RWPE2 (cell line): ENCODE measurements around the gene FRAS1.

Experiments used
- ATAC-seq: fragments of 200-7000 bp; cut with Tn5 transposase; 3 replicates; pipeline ENCODE4 v1.9.1; 2021; ENCODE audit warnings: low read depth
- DNase-seq: peaks from one replicate; pipeline ENCODE4 v3.0.0-alpha.2; 2020; ENCODE audit warnings: low spot score
- H3K27ac ChIP-seq: fragments of 450-650 bp; 2 replicates; pipeline ENCODE4 v1.5.1; 2017; ENCODE audit warnings: mild to moderate bottlenecking; ENCODE audit not compliant: poor library complexity, severe bottlenecking
- H3K27me3 ChIP-seq: fragments of 250-450 bp; sonication (Bioruptor Pico); 2 replicates; pipeline ENCODE4 v1.5.1; 2021; ENCODE audit warnings: mild to moderate bottlenecking, moderate library complexity; ENCODE audit not compliant: insufficient read depth, poor library complexity, severe bottlenecking
- H3K36me3 ChIP-seq: fragments of 250-450 bp; sonication (Bioruptor Pico); 2 replicates; pipeline ENCODE4 v1.5.1; 2020; ENCODE audit warnings: low read depth, mild to moderate bottlenecking, moderate library complexity
- H3K4me1 ChIP-seq: fragments of 250-450 bp; sonication (Bioruptor Pico); 2 replicates; pipeline ENCODE4 v1.5.1; 2021; ENCODE audit warnings: mild to moderate bottlenecking, moderate library complexity; ENCODE audit not compliant: insufficient read depth, poor library complexity, severe bottlenecking
- H3K4me3 ChIP-seq: fragments of 250-450 bp; sonication (Bioruptor Pico); 2 replicates; pipeline ENCODE4 v1.5.1; 2021; ENCODE audit warnings: mild to moderate bottlenecking, moderate library complexity; ENCODE audit not compliant: severe bottlenecking
- H3K9me3 ChIP-seq: fragments of 250-450 bp; sonication (Bioruptor Pico); 2 replicates; pipeline ENCODE4 v1.5.1; 2021; ENCODE audit warnings: mild to moderate bottlenecking, moderate library complexity; ENCODE audit not compliant: severe bottlenecking
- CTCF ChIP-seq: fragments of 450-650 bp; IDR thresholded peaks from one replicate; pipeline ENCODE4 v1.5.1; 2017; ENCODE audit warnings: mild to moderate bottlenecking, moderate library complexity; ENCODE audit not compliant: poor library complexity, severe bottlenecking

FRAS1 gene

GRCh38 chr4:78214078-78214477 lies 157.0 kb downstream of the FRAS1 start:
- H3K27me3 ChIP-seq, result no peaks in the 10 kb centered on the region
- DNase-seq (no peak), ATAC-seq (no peak)
- H3K36me3 ChIP-seq, result no peaks in the 10 kb centered on the region
- TF ChIP-seq CTCF, result no peak
- H3K4me1 ChIP-seq, result no peaks in the 10 kb centered on the region
- no peak overlapping the region for H3K27ac ChIP-seq
- H3K9me3 ChIP-seq, result no peaks in the 10 kb centered on the region
- H3K4me3 ChIP-seq, result no peak overlapping the region

GRCh38 chr4:78217557-78217956 lies 160.4 kb downstream of the FRAS1 start:
- no peaks in the 10 kb centered on the region for H3K9me3 ChIP-seq
- ATAC-seq (no peak), DNase-seq (no peak)
- no peaks in the 10 kb centered on the region for H3K36me3 ChIP-seq
- no peak overlapping the region for H3K27ac ChIP-seq
- TF ChIP-seq CTCF, result no peak
- no peaks in the 10 kb centered on the region for H3K27me3 ChIP-seq
- no peaks in the 10 kb centered on the region for H3K4me1 ChIP-seq
- no peak overlapping the region for H3K4me3 ChIP-seq

GRCh38 chr4:78218260-78218659 lies 161.1 kb downstream of the FRAS1 start:
- Histone ChIP-seq H3K4me3 (no peak overlapping the region), H3K9me3 (no peaks in the 10 kb centered on the region)
- no peak for DNase-seq

GRCh38 chr4:78219825-78220224 lies 162.7 kb downstream of the FRAS1 start:
- TF ChIP-seq CTCF, result no peak
- DNase-seq, result no peak

More at GRCh38 chr4:78218260-78218659, 161.1 kb downstream of the FRAS1 start:
- TF ChIP-seq CTCF, result no peak
- no peak overlapping the region for H3K27ac ChIP-seq
- no peaks in the 10 kb centered on the region for H3K36me3 ChIP-seq
- no peak for ATAC-seq
- H3K27me3 ChIP-seq, result no peaks in the 10 kb centered on the region
- no peaks in the 10 kb centered on the region for H3K4me1 ChIP-seq

GRCh38 chr4:78220283-78220682 lies 163.2 kb downstream of the FRAS1 start:
- Histone ChIP-seq H3K4me1 (no peaks in the 10 kb centered on the region), H3K27me3 (no peaks in the 10 kb centered on the region), H3K9me3 (no peaks in the 10 kb centered on the region), H3K36me3 (no peaks in the 10 kb centered on the region), H3K4me3 (no peak overlapping the region), H3K27ac (no peak overlapping the region)
- ATAC-seq (peak; percentile 66), DNase-seq (no peak)
- no peak for TF ChIP-seq CTCF

More at GRCh38 chr4:78219825-78220224, 162.7 kb downstream of the FRAS1 start:
- Histone ChIP-seq H3K9me3 (no peaks in the 10 kb centered on the region), H3K4me3 (no peak overlapping the region), H3K4me1 (no peaks in the 10 kb centered on the region), H3K27ac (no peak overlapping the region), H3K27me3 (no peaks in the 10 kb centered on the region), H3K36me3 (no peaks in the 10 kb centered on the region)
- no peak for ATAC-seq
